Pancreas (tissue), 10 donors: ENCODE measurements around the gene C14orf119. TPM values are rescaled to one million over a fixed set of nuclear protein-coding genes. Genes with fewer than 3 reads are reported as not detected.

Source experiments
- ATAC-seq, 4 donors: fragments of 200-7000 bp; cut with Tn5 transposase; one replicate each; pipeline versions ENCODE4 v1.8.0 to v1.9.1; 2020; ENCODE audit warnings: mild to moderate bottlenecking in 4 of 4, moderate library complexity in 4 of 4
- DNase-seq, 6 donors: peaks; one replicate each; pipeline ENCODE4 v3.0.0-alpha.2; 2020
- FAIRE-seq: peaks from 2 replicates; lab custom pipeline; 2012; peaks lifted over from hg19 to GRCh38; lab: Jason Lieb, UNC
- H3K27ac ChIP-seq, 4 donors: fragments of 200-600 bp; sonication (generic); 1 replicate in 3 of 4; 2 replicates in 1 of 4; pipeline versions ENCODE4 v1.5.0 to v1.8.0; 2020
- H3K27me3 ChIP-seq, 4 donors: fragments of 200-600 bp; one replicate each; pipeline ENCODE4 v1.8.0; 2021
- H3K36me3 ChIP-seq, 3 donors: fragments of 200-600 bp; sonication (generic) in 1 of 3; one replicate each; pipeline versions ENCODE4 v1.5.0 to v1.8.0; 2020 to 2021
- H3K4me1 ChIP-seq, 3 donors: fragments of 200-600 bp; one replicate each; pipeline ENCODE4 v1.8.0; 2021
- H3K4me3 ChIP-seq, 4 donors: fragments of 200-600 bp; sonication (generic) in 2 of 4; one replicate each; pipeline versions ENCODE4 v1.5.0 to v1.8.0; 2020 to 2021
- H3K9me3 ChIP-seq, 4 donors: fragments of 200-600 bp; one replicate each; pipeline ENCODE4 v1.8.0; 2021
- WGBS, 2 donors: extraction: QIAGEN DNeasy Blood & Tissue Kit; methylation state at CpG; one replicate each; pipeline ENCODE4 v1.1.7; 2013; 5-methylcytosine and 5-hydroxymethylcytosine counted together
- intact Hi-C, 3 donors: fragments of 100-400 bp; cut with DNase I; formaldehyde crosslinking; loops; one replicate each; pipeline versions ENCODE4 v1.11.1 to v1.14.2; 2022
- polyA plus RNA-seq, 2 donors: library from polyadenylated mRNA; stranded (reverse); fragments of 200-250 nt; gene quantifications; one replicate each; pipeline ENCODE4 v1.2.3, GENCODE V29; 2013
- total RNA-seq, 6 donors: library from RNA; stranded (reverse); fragmentation: NEBNext Ultra II Directional in 4 of 6; extraction: Animal tissue kit (Norgen Biotek cat#: 25700) in 4 of 6; gene quantifications; one replicate each; pipeline versions ENCODE4 v1.2.1 to v1.2.4, GENCODE V29; 2021 to 2023
- TF ChIP-seq, protein P1 (sequence below), 4 donors: fragments of 200-600 bp; sonication (generic) in 3 of 4; IDR thresholded peaks; one replicate each; pipeline versions ENCODE4 v1.5.0 to v1.8.0; 2021; ENCODE audit warnings: antibody characterized with exemption in 4 of 4
- donor health status: healthy with polysubstance abuse.
- donor health status: DM: no; HTN: no; CAD: no; lungs with moderate emphysema.
- donor health status: DM: no; HTN: no; CAD: no.
- donor health status: control.
- donor health status: control.
- donor health status: Bipolar disorder and iron deficiency.
- donor health status: DM: yes; HTN: yes; CAD: no.
- donor health status: DM: no; HTN: no; CAD: no.
- donor health status: DM: no; HTN: no; CAD: no.
- donor health status: DM: yes; HTN: yes; CAD: no.

The C14orf119 gene
- total and polyA plus RNA-seq, 8 donors, result 7.5 to 22.7 (median 13.6) TPM

DNA sequence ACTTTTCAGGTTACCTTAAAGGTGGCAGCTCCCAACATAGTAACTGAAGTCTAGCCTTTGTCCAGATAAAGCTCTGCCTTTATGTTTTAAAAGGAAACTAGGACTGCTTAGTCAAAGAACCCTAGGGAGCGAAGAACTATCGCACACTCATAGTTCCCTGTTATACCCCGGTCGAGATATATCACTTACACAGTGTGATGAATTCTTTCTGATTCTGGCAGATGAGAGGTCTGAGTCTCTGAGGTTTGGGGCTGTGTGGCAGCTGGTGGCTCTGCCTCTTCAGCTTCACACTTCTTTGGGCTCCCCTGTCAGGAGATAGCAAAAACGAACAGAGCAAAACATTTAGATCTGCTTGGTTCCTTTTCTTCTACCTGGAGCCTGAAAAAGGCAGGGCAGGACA, 17.3 kb upstream of the C14orf119 start:
- no peak for DNase-seq
- TF ChIP-seq, protein P1, sequence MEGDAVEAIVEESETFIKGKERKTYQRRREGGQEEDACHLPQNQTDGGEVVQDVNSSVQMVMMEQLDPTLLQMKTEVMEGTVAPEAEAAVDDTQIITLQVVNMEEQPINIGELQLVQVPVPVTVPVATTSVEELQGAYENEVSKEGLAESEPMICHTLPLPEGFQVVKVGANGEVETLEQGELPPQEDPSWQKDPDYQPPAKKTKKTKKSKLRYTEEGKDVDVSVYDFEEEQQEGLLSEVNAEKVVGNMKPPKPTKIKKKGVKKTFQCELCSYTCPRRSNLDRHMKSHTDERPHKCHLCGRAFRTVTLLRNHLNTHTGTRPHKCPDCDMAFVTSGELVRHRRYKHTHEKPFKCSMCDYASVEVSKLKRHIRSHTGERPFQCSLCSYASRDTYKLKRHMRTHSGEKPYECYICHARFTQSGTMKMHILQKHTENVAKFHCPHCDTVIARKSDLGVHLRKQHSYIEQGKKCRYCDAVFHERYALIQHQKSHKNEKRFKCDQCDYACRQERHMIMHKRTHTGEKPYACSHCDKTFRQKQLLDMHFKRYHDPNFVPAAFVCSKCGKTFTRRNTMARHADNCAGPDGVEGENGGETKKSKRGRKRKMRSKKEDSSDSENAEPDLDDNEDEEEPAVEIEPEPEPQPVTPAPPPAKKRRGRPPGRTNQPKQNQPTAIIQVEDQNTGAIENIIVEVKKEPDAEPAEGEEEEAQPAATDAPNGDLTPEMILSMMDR (IDR thresholded peaks at IDR 0.05), result no peak
- 79 to 81% methylated on average over 5 of the region's 5 CpGs for WGBS, 2 donors
- peaks cover 5 to 71% (median 43%) of the 10 kb centered on the region in 3 donors for H3K36me3 ChIP-seq
- no peaks in the 10 kb centered on the region for H3K9me3 ChIP-seq
- no peak for FAIRE-seq
- ATAC-seq, result peak in 1 of 4 donors; percentile 7
- H3K4me3 ChIP-seq, result no peak overlapping the region
- H3K27me3 ChIP-seq, result no peaks in the 10 kb centered on the region
- intact Hi-C loops, result no loop called here
- H3K27ac ChIP-seq, result peak overlapping the region in 2 of 4 donors; percentile 16 to 19
- peaks cover 0 to 2% (median 2%) of the 10 kb centered on the region in 3 donors for H3K4me1 ChIP-seq

DNA sequence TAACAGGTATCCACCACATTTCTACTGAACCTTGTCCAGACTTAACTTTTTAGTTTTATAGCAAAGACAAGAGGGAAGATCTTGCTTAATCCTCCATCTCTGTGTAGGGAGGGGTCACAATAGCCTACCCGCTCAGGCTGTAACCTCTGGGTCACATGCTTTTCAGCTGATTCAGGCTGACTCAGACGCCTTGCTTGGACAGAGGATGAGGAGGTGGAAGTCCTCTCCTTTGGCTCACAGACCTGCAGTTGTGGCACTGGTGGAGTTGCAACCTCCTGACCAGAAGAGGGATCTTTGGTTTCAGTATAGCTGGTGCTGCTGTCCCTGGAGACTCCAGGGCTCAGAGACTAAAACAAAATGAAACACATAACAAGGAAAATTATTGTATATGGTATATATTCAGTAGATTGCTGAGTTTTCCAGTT, 16.6 kb upstream of the C14orf119 start:
- Histone ChIP-seq H3K27ac (peak overlapping the region in 1 of 4 donors; percentile 4), H3K4me1 (no peaks in the 10 kb centered on the region), H3K9me3 (no peaks in the 10 kb centered on the region), H3K36me3 (peaks cover 5 to 76% (median 49%) of the 10 kb centered on the region in 3 donors), H3K4me3 (no peak overlapping the region), H3K27me3 (no peaks in the 10 kb centered on the region)
- DNase-seq (peak in 1 of 6 donors; percentile 58), ATAC-seq (peak in 3 of 4 donors; percentile 70 to 87 (median 87)), FAIRE-seq (no peak)
- TF ChIP-seq, protein P1 (IDR thresholded peaks at IDR 0.05), result no peak
- 64 to 68% methylated on average over 2 of the region's 2 CpGs for WGBS, 2 donors
- intact Hi-C loops, result no loop called here

DNA sequence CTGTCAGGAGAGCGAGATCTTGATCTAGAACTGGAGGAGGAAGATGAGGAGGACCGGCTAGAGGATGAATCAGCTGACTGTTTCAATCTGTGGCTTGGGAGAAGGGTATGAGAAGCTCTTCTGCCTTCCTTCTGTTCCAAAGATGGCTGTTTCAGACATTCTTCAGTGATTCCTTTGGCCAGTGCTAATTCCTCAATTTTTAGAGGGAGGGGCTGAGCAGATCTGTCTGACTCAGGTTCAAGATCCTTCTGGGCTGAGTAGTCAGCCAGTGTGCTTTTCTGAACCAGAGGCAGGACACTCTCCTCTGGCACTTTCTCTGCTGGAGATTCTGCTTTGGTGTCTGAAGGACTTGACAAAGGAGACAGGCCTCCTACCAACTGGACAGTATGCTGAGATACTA, 15.6 kb upstream of the C14orf119 start:
- 90 to 93% methylated on average over 2 of the region's 2 CpGs for WGBS, 2 donors
- Histone ChIP-seq H3K36me3 (peaks cover 5 to 72% (median 49%) of the 10 kb centered on the region in 3 donors), H3K4me3 (no peak overlapping the region), H3K27ac (no peak overlapping the region), H3K27me3 (no peaks in the 10 kb centered on the region), H3K4me1 (no peaks in the 10 kb centered on the region), H3K9me3 (no peaks in the 10 kb centered on the region)
- intact Hi-C loops, result no loop called here
- FAIRE-seq, result no peak
- ATAC-seq, result no peak
- TF ChIP-seq, protein P1 (IDR thresholded peaks at IDR 0.05), result no peak
- no peak for DNase-seq

DNA sequence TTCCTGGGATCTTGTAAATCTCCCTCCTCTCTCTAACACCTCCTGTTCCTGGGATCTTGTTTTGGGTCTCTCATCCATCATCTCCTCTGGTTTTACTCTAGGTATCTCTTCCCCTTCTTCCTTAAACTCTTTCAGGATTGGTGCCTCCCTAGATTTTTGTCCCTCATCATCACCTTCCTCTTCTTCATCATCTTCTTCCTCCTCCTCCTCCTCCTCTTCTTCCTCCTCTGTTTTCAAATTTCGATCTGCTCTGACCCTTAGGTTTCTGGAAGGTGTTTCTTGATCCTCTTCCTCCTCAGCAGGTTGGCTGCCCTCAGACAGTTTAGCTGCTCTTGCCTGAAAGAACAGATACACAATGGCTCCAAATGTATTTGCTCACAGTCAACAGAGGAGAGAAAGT, 14.8 kb upstream of the C14orf119 start:
- H3K27me3 ChIP-seq, result no peaks in the 10 kb centered on the region
- H3K4me3 ChIP-seq, result no peak overlapping the region
- FAIRE-seq (no peak), DNase-seq (no peak), ATAC-seq (no peak)
- H3K9me3 ChIP-seq, result no peaks in the 10 kb centered on the region
- no peaks in the 10 kb centered on the region for H3K4me1 ChIP-seq
- H3K27ac ChIP-seq, result no peak overlapping the region
- TF ChIP-seq, protein P1 (IDR thresholded peaks at IDR 0.05), result no peak
- WGBS, 2 donors, result 68 to 75% methylated on average over 1 of the region's 1 CpG
- H3K36me3 ChIP-seq, result peaks cover 5 to 79% (median 52%) of the 10 kb centered on the region in 3 donors
- intact Hi-C loops, result no loop called here

DNA sequence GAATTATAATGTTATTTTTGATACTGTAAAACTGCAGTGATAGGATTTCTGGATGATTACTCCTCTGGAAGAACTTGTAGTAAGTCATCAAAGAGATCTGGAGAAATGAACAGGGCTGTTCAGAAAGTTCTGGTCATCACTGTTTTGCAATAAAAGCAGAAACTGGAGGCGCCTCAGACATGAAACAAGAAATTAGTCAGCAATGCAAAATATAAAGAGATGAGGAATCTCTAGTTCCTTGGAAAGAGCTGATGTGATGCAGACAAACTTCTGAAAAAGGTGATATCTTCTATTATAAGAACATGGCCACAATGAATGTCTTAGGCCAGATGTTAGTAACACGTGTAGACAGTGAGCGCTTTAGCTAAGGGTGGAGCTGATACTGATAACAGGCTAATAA, 9.8 kb upstream of the C14orf119 start:
- no peak for FAIRE-seq

More for the DNA sequence above, 9.8 kb upstream of the C14orf119 start:
- Histone ChIP-seq H3K4me3 (no peak overlapping the region), H3K36me3 (peaks cover 3 to 72% (median 36%) of the 10 kb centered on the region in 3 donors), H3K27me3 (no peaks in the 10 kb centered on the region), H3K4me1 (peaks cover 0 to 5% (median 0%) of the 10 kb centered on the region in 3 donors), H3K27ac (no peak overlapping the region), H3K9me3 (no peaks in the 10 kb centered on the region)
- TF ChIP-seq, protein P1 (IDR thresholded peaks at IDR 0.05), result no peak
- intact Hi-C loops, result no loop called here
- DNase-seq (no peak), ATAC-seq (peak in 1 of 4 donors; percentile 24)
- 62 to 69% methylated on average over 3 of the region's 3 CpGs for WGBS, 2 donors
